Stimulated activated naive CD8-positive, alpha-beta T cell treated with anti-CD3 and anti-CD28 coated beads, Interleukin-15, Interleukin-2, amounts not matched to agents 100 ng/mL and 50 ng/mL, for 24 hours (primary cell): ENCODE data around the gene SKAP1.

Experiments
- H3K27ac Mint-ChIP-seq: one replicate; pipeline ENCODE4 v1.8.0; 2021; ENCODE audit warnings: mild to moderate bottlenecking, mixed read lengths
- H3K27me3 Mint-ChIP-seq: one replicate; pipeline ENCODE4 v1.8.0; 2021; ENCODE audit warnings: mixed read lengths
- H3K36me3 Mint-ChIP-seq: one replicate; pipeline ENCODE4 v1.8.0; 2021; ENCODE audit warnings: low read depth, mixed read lengths
- H3K4me1 Mint-ChIP-seq: one replicate; pipeline ENCODE4 v1.8.0; 2021; ENCODE audit warnings: low read depth, mixed read lengths
- H3K4me3 Mint-ChIP-seq: one replicate; pipeline ENCODE4 v1.8.0; 2021; ENCODE audit warnings: mild to moderate bottlenecking, mixed read lengths
- H3K9me3 Mint-ChIP-seq: one replicate; pipeline ENCODE4 v1.8.0; 2021; ENCODE audit warnings: mixed read lengths

The SKAP1 gene

GRCh38 chr17:48100160-48100559 lies 329.9 kb downstream of the SKAP1 start:
- Mint-ChIP-seq H3K4me1 (peaks cover 58% of the 10 kb centered on the region), H3K27me3 (no peaks in the 10 kb centered on the region), H3K27ac (peak overlapping the region; percentile 3), H3K9me3 (peaks cover 9% of the 10 kb centered on the region), H3K36me3 (peaks cover 3% of the 10 kb centered on the region), H3K4me3 (peak overlapping the region; percentile 97)

- peaks cover 26% of the 10 kb centered on the region for H3K4me1 Mint-ChIP-seq
- H3K9me3 Mint-ChIP-seq = no peaks in the 10 kb centered on the region
- peaks cover 7% of the 10 kb centered on the region for H3K36me3 Mint-ChIP-seq
- H3K4me3 Mint-ChIP-seq = no peak overlapping the region
- H3K27me3 Mint-ChIP-seq = no peaks in the 10 kb centered on the region
- H3K27ac Mint-ChIP-seq = no peak overlapping the region
Measured at GRCh38 chr17:48095611-48096010, 334.4 kb downstream of the SKAP1 start.

- Mint-ChIP-seq H3K27me3 (no peaks in the 10 kb centered on the region), H3K4me1 (peaks cover 14% of the 10 kb centered on the region), H3K9me3 (no peaks in the 10 kb centered on the region), H3K27ac (no peak overlapping the region), H3K4me3 (no peak overlapping the region), H3K36me3 (peaks cover 15% of the 10 kb centered on the region)
Measured at GRCh38 chr17:48093341-48094045, 336.5 kb downstream of the SKAP1 start.

GRCh38 chr17:48084932-48085331 lies 345.1 kb downstream of the SKAP1 start:
- Mint-ChIP-seq H3K4me3 (no peak overlapping the region), H3K27ac (no peak overlapping the region), H3K9me3 (no peaks in the 10 kb centered on the region), H3K27me3 (no peaks in the 10 kb centered on the region), H3K36me3 (peaks cover 11% of the 10 kb centered on the region), H3K4me1 (peaks cover 4% of the 10 kb centered on the region)
